Choroid plexus epithelial cell (primary cell): Measurements from ENCODE around the gene PTCSC3.

ENCODE experiments used
- DNase-seq: peaks from one replicate; pipeline ENCODE4 v3.0.0-alpha.2; 2010; ENCODE audit warnings: low read depth
- H3K4me3 ChIP-seq: 2 replicates; pipeline ENCODE4 v1.5.1; 2011; ENCODE audit warnings: low read depth, mild to moderate bottlenecking, control low read depth, low read length, moderate library complexity
- CTCF ChIP-seq: conservative IDR thresholded peaks from 2 replicates; pipeline ENCODE4 v1.5.1; 2011; ENCODE audit warnings: low read depth, mild to moderate bottlenecking, control low read depth, inconsistent platforms, low read length, moderate library complexity

The PTCSC3 gene

DNA sequence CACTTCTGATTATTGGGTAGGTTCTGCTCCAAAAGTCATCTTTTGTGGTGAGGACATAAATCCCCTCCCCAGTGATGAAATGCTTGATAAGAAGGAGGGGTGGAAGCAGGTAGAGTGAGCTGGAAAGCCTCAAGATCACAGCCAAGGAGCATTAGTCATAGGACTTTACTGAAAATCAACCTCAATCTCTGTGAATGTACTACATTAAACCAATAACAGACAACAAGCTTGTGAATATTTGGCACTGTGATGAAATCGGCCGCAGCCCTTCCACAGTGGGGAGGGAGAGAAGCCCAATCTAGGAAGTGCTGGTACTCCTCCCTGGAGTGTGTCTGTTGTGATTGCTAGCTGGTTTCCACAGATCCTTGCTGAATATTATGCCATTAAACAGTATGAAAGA lies 41.2 kb upstream of the PTCSC3 start:
- no peak for DNase-seq
- no peak overlapping the region for H3K4me3 ChIP-seq
- TF ChIP-seq CTCF: no peak

GRCh38 chr14:36217027-36217426 lies 40.5 kb upstream of the PTCSC3 start:
- DNase-seq: no peak
- no peak for TF ChIP-seq CTCF
- H3K4me3 ChIP-seq: no peak overlapping the region

DNA sequence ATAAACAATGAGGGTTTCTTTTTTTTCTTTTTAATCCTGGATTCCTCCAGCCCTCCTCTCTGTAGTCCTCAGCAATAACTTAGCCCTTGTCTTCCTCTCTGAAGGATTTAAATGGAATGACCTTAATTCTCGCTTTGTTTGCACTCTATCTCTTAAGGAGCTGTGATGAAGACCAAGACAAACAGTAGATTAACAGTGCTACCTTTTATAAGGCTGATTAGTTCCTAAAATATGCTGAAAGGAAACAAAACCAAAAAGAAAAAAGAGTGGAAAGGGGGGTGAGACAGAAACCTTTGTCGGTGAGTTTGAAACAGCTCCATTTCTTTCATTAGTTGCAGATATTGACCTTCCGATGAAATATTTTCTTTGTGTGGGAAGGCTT lies 38.7 kb upstream of the PTCSC3 start:
- no peak for DNase-seq
- no peak overlapping the region for H3K4me3 ChIP-seq
- no peak for TF ChIP-seq CTCF

- no peak for DNase-seq
- no peak overlapping the region for H3K4me3 ChIP-seq
- TF ChIP-seq CTCF: no peak
Measured at GRCh38 chr14:36214476-36215216, 38.1 kb upstream of the PTCSC3 start.

GRCh38 chr14:36212987-36213386 lies 36.5 kb upstream of the PTCSC3 start:
- no peak for DNase-seq
- TF ChIP-seq CTCF: no peak
- H3K4me3 ChIP-seq: no peak overlapping the region

- DNase-seq: no peak
- no peak for TF ChIP-seq CTCF
- H3K4me3 ChIP-seq: no peak overlapping the region
Measured at GRCh38 chr14:36212577-36212976, 36.1 kb upstream of the PTCSC3 start.

DNA sequence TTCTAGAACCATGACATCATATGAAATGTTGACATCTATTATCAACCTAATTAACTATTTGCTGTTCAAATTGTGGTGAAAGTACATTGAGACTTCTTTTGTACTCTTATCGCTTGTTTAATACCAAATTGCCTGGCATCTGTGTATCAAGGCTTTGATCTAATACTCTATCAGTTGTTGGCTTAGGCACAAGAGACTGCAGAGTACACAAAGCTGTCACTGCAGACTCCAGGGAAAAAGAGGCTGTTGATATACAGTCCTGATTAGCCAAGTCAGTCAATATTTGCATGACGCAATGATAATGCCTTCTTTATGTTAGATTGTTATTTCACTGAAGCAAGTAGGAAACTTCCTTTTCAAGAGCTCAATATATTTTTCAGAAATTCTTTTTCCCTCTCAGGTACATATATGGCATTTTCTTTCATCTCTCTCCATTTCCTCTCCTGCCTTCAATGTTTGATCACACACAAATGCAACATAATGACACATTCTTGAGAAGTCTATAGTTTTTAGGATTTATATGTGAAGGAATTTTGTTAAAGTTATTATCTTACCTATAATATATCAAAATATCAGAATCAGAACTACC lies 32.3 kb upstream of the PTCSC3 start:
- H3K4me3 ChIP-seq: no peak overlapping the region
- no peak for TF ChIP-seq CTCF
- DNase-seq: no peak
